GM12878 (cell line): ENCODE data around the gene SHOC2. TPM values are rescaled to one million over a fixed set of nuclear protein-coding genes. Genes with fewer than 3 reads are reported as not detected.

ENCODE experiments used
- ATAC-seq: fragments of 200-7000 bp; cut with Tn5 transposase; 3 replicates; pipeline ENCODE4 v1.9.1; 2020; ENCODE audit warnings: mild to moderate bottlenecking, moderate library complexity
- BruUV-seq: library from RNA; stranded (reverse); fragments of 400-500 nt; replicated peaks from 2 replicates; lab custom pipeline; 2021; lab: Mats Ljungman, UMichigan
- CTCF ChIA-PET: fragments of 300-600 bp; sonication (Branson Sonifier 250); formaldehyde crosslinking; extraction: SDS; loops from one replicate; lab custom pipeline; 2021; ENCODE audit warnings: inconsistent platforms; lab: Yijun Ruan, JAX
- POLR2A ChIA-PET: fragments of 350-600 bp; formaldehyde crosslinking; extraction: SDS; loops from one replicate; lab custom pipeline; 2021; ENCODE audit warnings: inconsistent platforms; lab: Charles Lee
- RAD21 ChIA-PET: fragments of 300-600 bp; sonication (Branson Sonifier 250); formaldehyde crosslinking; loops from one replicate; lab custom pipeline; 2023; ENCODE audit warnings: antibody characterized with exemption; ENCODE audit not compliant: unreplicated experiment; lab: Charles Lee
- SMC1A ChIA-PET: fragments of 300-600 bp; sonication (Branson Sonifier 250); formaldehyde crosslinking; loops from one replicate; lab custom pipeline; 2023; ENCODE audit not compliant: unreplicated experiment, uncharacterized antibody; lab: Charles Lee
- DNase-seq: peaks from one replicate; pipeline ENCODE4 v3.0.0-alpha.2; 2011; ENCODE audit warnings: low read depth, low spot score
- FAIRE-seq: peaks from 3 replicates; lab custom pipeline; 2011; peaks lifted over from hg19 to GRCh38; lab: Jason Lieb, UNC
- H2AFZ ChIP-seq: 2 replicates; pipeline ENCODE4 v1.6.0; 2011; ENCODE audit warnings: low read depth, low read length, control low read depth; ENCODE audit not compliant: control insufficient read depth
- H3K27ac ChIP-seq: 2 replicates; pipeline ENCODE4 v1.5.1; 2011; ENCODE audit warnings: control low read depth; ENCODE audit not compliant: control insufficient read depth, insufficient read depth
- H3K27me3 ChIP-seq, 2 experiments: replicated peaks in 1 of 2; 2 replicates each; pipeline versions ENCODE4 v1.6.0 to v1.6.1; 2011; ENCODE audit warnings: low read length in 1 of 2; ENCODE audit not compliant: control insufficient read depth in 2 of 2, insufficient read depth in 2 of 2
- H3K36me3 ChIP-seq, 2 experiments: 2 replicates each; pipeline ENCODE4 v1.5.1; 2011; ENCODE audit warnings: low read length in 1 of 2; ENCODE audit not compliant: control insufficient read depth in 2 of 2, insufficient read depth in 2 of 2
- H3K4me1 ChIP-seq: 2 replicates; pipeline ENCODE4 v1.6.1; 2011; ENCODE audit warnings: mild to moderate bottlenecking, low read length, moderate library complexity, mixed read lengths; ENCODE audit not compliant: control insufficient read depth, insufficient read depth
- H3K4me2 ChIP-seq: 2 replicates; pipeline ENCODE4 v1.6.0; 2011; ENCODE audit warnings: control low read depth; ENCODE audit not compliant: control insufficient read depth, insufficient read depth
- H3K4me3 ChIP-seq: fragments of 200-600 bp; sonication (generic); 2 replicates; pipeline ENCODE4 v1.5.1; 2016
- H3K79me2 ChIP-seq: 2 replicates; pipeline ENCODE4 v1.6.0; 2011; ENCODE audit warnings: low read length; ENCODE audit not compliant: control insufficient read depth, insufficient read depth
- H3K9ac ChIP-seq: 2 replicates; pipeline ENCODE4 v1.8.0; 2011; ENCODE audit warnings: low read length, control low read depth, mixed read lengths; ENCODE audit not compliant: control insufficient read depth, insufficient read depth
- H3K9me3 ChIP-seq: replicated peaks from 3 replicates; pipeline ENCODE4 v1.5.1; 2011; ENCODE audit warnings: mild to moderate bottlenecking, low read length; ENCODE audit not compliant: control insufficient read depth, insufficient read depth
- H4K20me1 ChIP-seq: 2 replicates; pipeline ENCODE4 v1.6.0; 2011; ENCODE audit not compliant: control insufficient read depth, insufficient read depth
- ASH2L ChIP-seq: fragments of 300-600, 200-600 bp; sonication (generic); IDR thresholded peaks from 2 replicates; pipeline ENCODE4 v1.6.1; 2017; ENCODE audit warnings: low read depth, mild to moderate bottlenecking, borderline replicate concordance
- EZH2 ChIP-seq: IDR thresholded peaks from 2 replicates; pipeline ENCODE4 v1.6.1; 2012; ENCODE audit warnings: low read depth, mild to moderate bottlenecking, control low read depth, inconsistent platforms, low read length, borderline replicate concordance; ENCODE audit not compliant: control insufficient read depth
- PBX3 ChIP-seq: IDR thresholded peaks from 2 replicates; pipeline ENCODE4 v1.6.1; 2011; ENCODE audit warnings: mild to moderate bottlenecking, low read depth, low read length, moderate library complexity; ENCODE audit not compliant: insufficient replicate concordance
- SMC3 ChIP-seq: IDR thresholded peaks from 2 replicates; pipeline ENCODE4 v1.6.1; 2011; ENCODE audit warnings: low read length, improper control_type of control experiment, borderline replicate concordance
- SREBF2 ChIP-seq: IDR thresholded peaks from 2 replicates; pipeline ENCODE4 v1.6.1; 2012; ENCODE audit warnings: mild to moderate bottlenecking, low read length
- TCF12 ChIP-seq: IDR thresholded peaks from 2 replicates; pipeline ENCODE4 v1.6.1; 2011; ENCODE audit warnings: low read depth, mild to moderate bottlenecking, low read length
- WGBS: methylation state at CpG from one replicate; pipeline ENCODE4 v1.1.6; 2016; ENCODE audit warnings: low lambda C conversion rate; ENCODE audit not compliant: insufficient replicate concordance, insufficient coverage; ENCODE audit errors: missing lambda C conversion rate; 5-methylcytosine and 5-hydroxymethylcytosine counted together
- in situ Hi-C: fragments of 300-500 bp; cut with MboI; formaldehyde crosslinking; loops from 9 replicates; pipeline ENCODE4 v1.14.3; 2018; ENCODE audit warnings: mixed read lengths
- intact Hi-C: fragments of 100-400 bp; cut with micrococcal nuclease; formaldehyde crosslinking; loops from one replicate; pipeline ENCODE4 v1.14.2; 2022; ENCODE audit not compliant: unreplicated experiment
- polyA plus RNA-seq, 11 experiments: library from polyadenylated mRNA; depleted of rRNA in 4 of 11; unstranded in 6 of 11; stranded (reverse) in 5 of 11; fragments of >200 nt; fragmentation: Nextera tagmentation in 4 of 11; fragmentation: Illumina TruSeq in 1 of 11; extraction: Ambion mirVana in 4 of 11; extraction: Trizol in 1 of 11; gene quantifications; 1 replicate in 1 of 11; 2 replicates in 10 of 11; pipeline versions ENCODE4 v1.2.1 to v1.2.3, GENCODE V29; 2011 to 2016; ENCODE audit warnings: inconsistent platforms in 2 of 11, missing spikeins in 2 of 11, low read depth in 1 of 11
- total RNA-seq, 4 experiments: library from RNA; depleted of rRNA in 3 of 4; stranded (reverse); fragments of >200 nt in 3 of 4; fragmentation: Illumina TruSeq in 1 of 4; extraction: Trizol in 1 of 4; gene quantifications; 2 replicates each; pipeline versions ENCODE4 v1.2.1 to v1.2.3, GENCODE V29; 2013 to 2021
- TF ChIP-seq, protein P1 (sequence below): fragments of 450-650 bp; IDR thresholded peaks from 2 replicates; pipeline ENCODE4 v1.6.1; 2018; ENCODE audit warnings: mild to moderate bottlenecking, low read depth, moderate library complexity; ENCODE audit not compliant: partially characterized antibody

SHOC2 gene
- total and polyA plus RNA-seq, 10 of the 15 experiments (the other 5 are each of a cell fraction or from before 2014, with no cell fraction given) = 24.8 to 65.3 (median 42.6) TPM

DNA sequence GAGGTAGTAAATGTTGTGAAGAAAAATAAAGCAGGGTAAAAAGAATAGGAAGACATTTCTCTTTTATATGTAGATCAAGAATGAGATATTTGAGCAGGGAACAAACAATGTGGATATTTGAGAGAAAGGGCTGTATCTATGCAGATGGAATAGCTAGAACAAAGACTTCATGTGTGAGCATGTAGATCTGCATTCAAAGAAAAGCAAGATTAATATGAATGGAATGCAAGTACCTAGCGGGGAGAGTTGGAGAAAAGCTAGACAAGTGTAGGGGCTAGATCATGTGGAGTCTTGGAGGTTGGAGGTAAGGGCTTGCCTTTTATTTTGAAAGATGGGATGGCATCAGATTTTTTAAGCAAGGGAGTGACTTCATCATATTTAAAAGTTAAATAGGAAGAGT is 27.1 kb downstream of the SHOC2 start:
- FAIRE-seq = no peak
- Histone ChIP-seq H4K20me1 (peaks cover 2% of the 10 kb centered on the region; the same call in 1 of the 2 replicates), H3K9ac (no peak overlapping the region), H3K4me3 (no peak overlapping the region), H3K27me3 (no peaks in the 10 kb centered on the region), H3K9me3 (peaks cover 25% of the 10 kb centered on the region), H3K4me1 (no peaks in the 10 kb centered on the region), H3K27ac (no peak overlapping the region), H3K79me2 (peaks cover 71% of the 10 kb centered on the region), H3K4me2 (no peak overlapping the region), H2AFZ (no peak overlapping the region), H3K36me3 (peaks cover 2 to 22% of the 10 kb centered on the region in 2 experiments; a peak in 3 of 4 replicates)
- ChIA-PET SMC1A (interaction anchor here (1.3 to 2.8 kb wide), 4 partner anchors 9 to 23 kb away, joined by 4 to 12 read pairs (median 4); no protein-coding TSS in a partner anchor), POLR2A (interaction anchor here (0.8 to 0.9 kb wide), 2 partner anchors 13 to 14 kb away, joined by 3 read pairs; no protein-coding TSS in a partner anchor), RAD21 (interaction anchor here (1.9 kb wide), 1 partner anchor 18 kb away, joined by 4 read pairs; no protein-coding TSS in a partner anchor), CTCF (interaction anchor here (1.3 to 1.7 kb wide), 2 partner anchors 9 to 10 kb away, joined by 3 to 5 read pairs; no protein-coding TSS in a partner anchor)
- intact Hi-C loops (no loop called here), in situ Hi-C loops (no loop called here)
- DNase-seq = no peak
- TF ChIP-seq ASH2L (no peak), TCF12 (no peak), PBX3 (no peak), SREBF2 (no peak), EZH2 (no peak), SMC3 (no peak)
- TF ChIP-seq, protein P1, sequence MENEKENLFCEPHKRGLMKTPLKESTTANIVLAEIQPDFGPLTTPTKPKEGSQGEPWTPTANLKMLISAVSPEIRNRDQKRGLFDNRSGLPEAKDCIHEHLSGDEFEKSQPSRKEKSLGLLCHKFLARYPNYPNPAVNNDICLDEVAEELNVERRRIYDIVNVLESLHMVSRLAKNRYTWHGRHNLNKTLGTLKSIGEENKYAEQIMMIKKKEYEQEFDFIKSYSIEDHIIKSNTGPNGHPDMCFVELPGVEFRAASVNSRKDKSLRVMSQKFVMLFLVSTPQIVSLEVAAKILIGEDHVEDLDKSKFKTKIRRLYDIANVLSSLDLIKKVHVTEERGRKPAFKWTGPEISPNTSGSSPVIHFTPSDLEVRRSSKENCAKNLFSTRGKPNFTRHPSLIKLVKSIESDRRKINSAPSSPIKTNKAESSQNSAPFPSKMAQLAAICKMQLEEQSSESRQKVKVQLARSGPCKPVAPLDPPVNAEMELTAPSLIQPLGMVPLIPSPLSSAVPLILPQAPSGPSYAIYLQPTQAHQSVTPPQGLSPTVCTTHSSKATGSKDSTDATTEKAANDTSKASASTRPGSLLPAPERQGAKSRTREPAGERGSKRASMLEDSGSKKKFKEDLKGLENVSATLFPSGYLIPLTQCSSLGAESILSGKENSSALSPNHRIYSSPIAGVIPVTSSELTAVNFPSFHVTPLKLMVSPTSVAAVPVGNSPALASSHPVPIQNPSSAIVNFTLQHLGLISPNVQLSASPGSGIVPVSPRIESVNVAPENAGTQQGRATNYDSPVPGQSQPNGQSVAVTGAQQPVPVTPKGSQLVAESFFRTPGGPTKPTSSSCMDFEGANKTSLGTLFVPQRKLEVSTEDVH = no peak
- 100% methylated on average over 1 of the region's 1 CpG for WGBS
- BruUV-seq = no TSS peak
- no peak for ATAC-seq
